IMR-90 (cell line): ENCODE results near the gene ACAA2. TPM values are rescaled to one million over a fixed set of nuclear protein-coding genes. Genes with fewer than 3 reads are reported as not detected.
A peak's percentile ranks its signal among the peaks of the same experiment; 100 is the strongest.

ENCODE experiments used
- ATAC-seq: fragments of 200-7000 bp; cut with Tn5 transposase; 2 replicates; pipeline ENCODE4 v1.9.1; 2020; ENCODE audit warnings: low read depth, mild to moderate bottlenecking, moderate library complexity
- BruUV-seq: library from RNA; stranded (reverse); fragments of 400-500 nt; replicated peaks from 2 replicates; lab custom pipeline; 2021; lab: Mats Ljungman, UMichigan
- CTCF ChIA-PET: fragments of 300-600 bp; formaldehyde crosslinking; extraction: SDS; loops from one replicate; lab custom pipeline; 2021; ENCODE audit warnings: antibody characterized with exemption; lab: Yijun Ruan, JAX
- POLR2A ChIA-PET: fragments of 300-600 bp; sonication (Branson Sonifier 250); formaldehyde crosslinking; loops from one replicate; lab custom pipeline; 2022; ENCODE audit warnings: antibody characterized with exemption; ENCODE audit not compliant: unreplicated experiment; lab: Charles Lee
- DNase-seq: peaks from one replicate; pipeline ENCODE4 v3.0.0; 2013
- H2AFZ ChIP-seq: replicated peaks from 2 replicates; pipeline ENCODE3; 2013; ENCODE audit warnings: low read length, mild to moderate bottlenecking; ENCODE audit not compliant: poor library complexity
- H2AK5ac ChIP-seq: 2 replicates; pipeline ENCODE4 v1.6.1; 2013; ENCODE audit warnings: low read depth, low read length, inconsistent platforms
- H2AK9ac ChIP-seq: replicated peaks from 2 replicates; pipeline ENCODE3; 2013; ENCODE audit warnings: mild to moderate bottlenecking, low read depth, low read length, moderate library complexity; ENCODE audit not compliant: poor library complexity
- H2BK120ac ChIP-seq: 2 replicates; pipeline ENCODE4 v1.6.1; 2013; ENCODE audit warnings: low read depth, low read length, inconsistent platforms
- H2BK15ac ChIP-seq: 3 replicates; pipeline ENCODE4 v1.6.1; 2013; ENCODE audit warnings: low read depth, low read length, inconsistent platforms
- H2BK20ac ChIP-seq: 2 replicates; pipeline ENCODE4 v1.6.1; 2013; ENCODE audit warnings: low read depth, mild to moderate bottlenecking, inconsistent platforms, low read length, moderate library complexity
- H2BK5ac ChIP-seq: 2 replicates; pipeline ENCODE4 v1.6.1; 2013; ENCODE audit warnings: mild to moderate bottlenecking, low read depth, low read length, inconsistent platforms; ENCODE audit not compliant: poor library complexity, severe bottlenecking
- H3K14ac ChIP-seq: replicated peaks from 2 replicates; pipeline ENCODE4 v1.6.1; 2013; ENCODE audit warnings: low read depth, low read length, inconsistent platforms
- H3K18ac ChIP-seq: 2 replicates; pipeline ENCODE4 v1.6.1; 2013; ENCODE audit warnings: low read depth, low read length, control low read depth
- H3K23ac ChIP-seq: 2 replicates; pipeline ENCODE4 v1.6.1; 2013; ENCODE audit warnings: low read depth, low read length, inconsistent platforms
- H3K27ac ChIP-seq: 2 replicates; pipeline ENCODE4 v1.5.1; 2013; ENCODE audit warnings: mild to moderate bottlenecking, control low read depth, low read length; ENCODE audit not compliant: insufficient read depth
- H3K27me3 ChIP-seq: 2 replicates; pipeline ENCODE4 v1.6.1; 2013; ENCODE audit warnings: low read length; ENCODE audit not compliant: control insufficient read depth, insufficient read depth
- H3K36me3 ChIP-seq: 2 replicates; pipeline ENCODE4 v1.6.1; 2013; ENCODE audit warnings: low read length, mixed read lengths; ENCODE audit not compliant: control insufficient read depth, insufficient read depth
- H3K4ac ChIP-seq: 2 replicates; pipeline ENCODE4 v1.6.1; 2013; ENCODE audit warnings: low read depth, low read length, inconsistent platforms
- H3K4me1 ChIP-seq: 2 replicates; pipeline ENCODE4 v1.6.1; 2013; ENCODE audit warnings: low read length, mixed read lengths; ENCODE audit not compliant: control insufficient read depth, insufficient read depth
- H3K4me2 ChIP-seq: 2 replicates; pipeline ENCODE4 v1.6.1; 2013; ENCODE audit warnings: low read depth, mild to moderate bottlenecking, control low read depth, low read length, moderate library complexity
- H3K4me3 ChIP-seq: 2 replicates; pipeline ENCODE4 v1.5.1; 2013; ENCODE audit warnings: low read depth, mild to moderate bottlenecking, control low read depth, low read length, moderate library complexity; ENCODE audit not compliant: insufficient read depth
- H3K56ac ChIP-seq: 2 replicates; pipeline ENCODE4 v1.6.1; 2013; ENCODE audit warnings: low read length, inconsistent platforms; ENCODE audit not compliant: insufficient read depth; ENCODE audit errors: extremely low read depth
- H3K79me1 ChIP-seq, 2 experiments: 2 replicates each; pipeline ENCODE4 v1.6.1; 2013; ENCODE audit warnings: low read length in 2 of 2, inconsistent platforms in 1 of 2, low read depth in 1 of 2
- H3K9ac ChIP-seq: 2 replicates; pipeline ENCODE4 v1.6.1; 2013; ENCODE audit warnings: low read depth, low read length, control low read depth
- H3K9me1 ChIP-seq: 2 replicates; pipeline ENCODE4 v1.6.1; 2013; ENCODE audit warnings: low read length, inconsistent platforms; ENCODE audit not compliant: insufficient read depth
- H3K9me3 ChIP-seq: 2 replicates; pipeline ENCODE4 v1.6.1; 2013; ENCODE audit warnings: low read length; ENCODE audit not compliant: control insufficient read depth, insufficient read depth
- H4K20me1 ChIP-seq: 2 replicates; pipeline ENCODE4 v1.6.1; 2013; ENCODE audit warnings: low read length, inconsistent platforms; ENCODE audit not compliant: insufficient read depth
- H4K5ac ChIP-seq: 2 replicates; pipeline ENCODE4 v1.6.1; 2013; ENCODE audit warnings: mild to moderate bottlenecking, low read depth, low read length, control low read depth
- H4K8ac ChIP-seq, 2 experiments: 2 replicates each; pipeline ENCODE4 v1.6.1; 2013; ENCODE audit warnings: low read depth in 2 of 2, low read length in 2 of 2, control low read depth in 1 of 2, inconsistent platforms in 1 of 2
- H4K91ac ChIP-seq: 2 replicates; pipeline ENCODE4 v1.6.1; 2013; ENCODE audit warnings: low read depth, low read length, inconsistent platforms; ENCODE audit not compliant: insufficient read depth
- POLR2A ChIP-seq: IDR thresholded peaks from 2 replicates; pipeline ENCODE4 v1.6.1; 2012; ENCODE audit warnings: mild to moderate bottlenecking, low read depth, low read length
- RAD21 ChIP-seq: IDR thresholded peaks from 2 replicates; pipeline ENCODE4 v1.6.1; 2012; ENCODE audit warnings: low read length, improper control_type of control experiment
- RCOR1 ChIP-seq: IDR thresholded peaks from 2 replicates; pipeline ENCODE4 v1.6.1; 2012; ENCODE audit warnings: mild to moderate bottlenecking, low read length, improper control_type of control experiment; ENCODE audit not compliant: insufficient replicate concordance
- WGBS, 2 experiments: methylation state at CpG; one replicate each; pipeline versions ENCODE4 v1.1.5 to v1.1.7; 2013; ENCODE audit warnings: missing lambda C conversion rate in 2 of 2; ENCODE audit not compliant: insufficient read length in 1 of 2; ENCODE audit errors: extremely low coverage in 2 of 2; 5-methylcytosine and 5-hydroxymethylcytosine counted together
- dilution Hi-C: fragments of 300-500 bp; cut with HindIII; formaldehyde crosslinking; loops from one replicate; pipeline ENCODE4 v1.14.3; 2018; ENCODE audit warnings: low sequenced_read_pairs; ENCODE audit not compliant: unreplicated experiment
- in situ Hi-C: fragments of 300-500 bp; cut with MboI; formaldehyde crosslinking; loops from 3 replicates; pipeline ENCODE4 v1.14.3; 2019; ENCODE audit warnings: low sequenced_read_pairs, inconsistent platforms, mixed read lengths
- intact Hi-C: fragments of 100-400 bp; cut with micrococcal nuclease; formaldehyde crosslinking; loops from 2 replicates; pipeline ENCODE4 v1.10.0; 2022
- polyA plus RNA-seq, 3 experiments: library from polyadenylated mRNA; depleted of rRNA; stranded (reverse); fragments of >200 nt; gene quantifications; 2 replicates each; pipeline ENCODE4 v1.2.3, GENCODE V29; 2012; ENCODE audit warnings: low replicate concordance in 1 of 3
- total RNA-seq: library from RNA; depleted of rRNA; stranded (reverse); fragments of >200 nt; gene quantifications from 2 replicates; pipeline ENCODE4 v1.2.3, GENCODE V29; 2012

The ACAA2 gene
- total and polyA plus RNA-seq, 2 of the 4 experiments (the other 2 are of a cell fraction): 24.4 to 61.5 TPM

GRCh38 chr18:49834258-49834657, 20.9 kb upstream of the ACAA2 start:
- Histone ChIP-seq H3K9ac (no peak overlapping the region), H3K4me2 (no peak overlapping the region), H3K14ac (peak overlapping the region; percentile 74; the same call in 1 of the 2 replicates), H2BK5ac (peak overlapping the region; percentile 60), H4K20me1 (no peaks in the 10 kb centered on the region), H3K18ac (peak overlapping the region; percentile 99), H2BK15ac (peak overlapping the region; percentile 100; the same call in 2 of the 3 replicates), H3K27ac (peak overlapping the region; percentile 76; the same call in 1 of the 2 replicates), H3K27me3 (no peaks in the 10 kb centered on the region), H3K56ac (no peak overlapping the region), H2AK5ac (peak overlapping the region; percentile 99), H2BK120ac (peak overlapping the region; percentile 98), H3K9me3 (peaks cover 3% of the 10 kb centered on the region; the same call in 1 of the 2 replicates), H3K36me3 (no peaks in the 10 kb centered on the region), H3K9me1 (peaks cover 10% of the 10 kb centered on the region; the same call in 1 of the 2 replicates), H2BK20ac (peak overlapping the region; percentile 92), H3K79me1 (0 out of 4 replicates have a peak, but pooled peaks cover 0 to 2% of the 10 kb centered on the region in 2 experiments), H3K4ac (peak overlapping the region; percentile 93), H3K23ac (peak overlapping the region; percentile 39; the same call in 1 of the 2 replicates), H4K91ac (peak overlapping the region; percentile 91), H3K4me1 (peaks cover 8% of the 10 kb centered on the region; the same call in 1 of the 2 replicates), H4K8ac (peak overlapping the region; percentile 80 to 91; a peak in 3 of 4 replicates), H4K5ac (peak overlapping the region; percentile 96), H2AFZ (no peak overlapping the region), H2AK9ac (no peak overlapping the region), H3K4me3 (no peak overlapping the region)
- in situ Hi-C loops: no loop called here
- dilution Hi-C loops: no loop called here
- BruUV-seq: no TSS peak
- intact Hi-C loops: loop anchor here (2.0 kb wide), 1 partner anchor 21 kb away; the partner anchor contains the start of gene ACAA2
- ChIA-PET CTCF (interaction anchor here (0.5 to 1.0 kb wide), 5 partner anchors 12 to 1191 kb away, joined by 3 to 7 read pairs (median 5); no protein-coding TSS in a partner anchor), POLR2A (no interaction called here)
- no peak for DNase-seq
- no peak for ATAC-seq
- TF ChIP-seq POLR2A: no peak
- no peak for TF ChIP-seq RAD21
- TF ChIP-seq RCOR1: no peak
- 85% methylated on average over 2 of the region's 3 CpGs; no CpG with 5 or more reads in 1 of the 2 experiments for WGBS, 2 experiments
